NK-92 treated with Interleukin-12 subunit alpha and Interleukin-12 subunit beta, amount 100 ng/mL, for 24 hours (cell line): Measurements from ENCODE around the gene SEPTIN2.
"Not testable (repeated sequence)": the region's sequence is repeated elsewhere in the genome, so short reads cannot be mapped to it uniquely, and the experiment has no call there.

ENCODE experiments used
- DNase-seq: peaks from one replicate; lab custom pipeline; 2025; lab: John Stamatoyannopoulos, UW

SEPTIN2 gene

GRCh38 chr2:241314226-241315092 lies 1.3 kb upstream of the SEPTIN2 start:
- DNase-seq: no peak

GRCh38 chr2:241315093-241315878 lies 439 bp upstream of the SEPTIN2 start, which contains the start of gene HDLBP:
TSS of gene HDLBP (minus strand) at chr2:241315672. CDS start at chr2:241266869, 48,803 bp downstream.
- DNase-seq: peak; percentile 99

DNA sequence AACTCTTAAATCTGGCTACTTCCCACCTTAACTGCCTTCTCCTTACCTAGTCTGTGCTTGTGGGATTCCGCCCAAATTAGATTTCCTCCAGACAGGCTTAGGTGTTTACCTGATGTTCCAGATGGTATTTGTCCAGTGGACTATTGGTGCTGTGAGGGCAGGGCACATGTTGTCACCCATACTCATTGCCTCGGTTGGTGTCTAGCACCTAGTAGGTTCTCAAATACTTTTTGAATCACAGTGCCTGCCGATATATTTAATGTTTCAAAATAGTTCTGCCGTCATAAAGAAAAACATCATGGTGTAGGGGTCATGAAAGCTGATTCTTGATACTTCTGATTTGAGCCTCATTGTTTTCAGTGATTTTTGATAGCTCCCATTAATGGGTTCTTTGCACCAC lies 1.1 kb downstream of the SEPTIN2 start:
- DNase-seq: no peak

- no peak for DNase-seq
Measured at GRCh38 chr2:241317391-241317790, 1.7 kb downstream of the SEPTIN2 start.

DNA sequence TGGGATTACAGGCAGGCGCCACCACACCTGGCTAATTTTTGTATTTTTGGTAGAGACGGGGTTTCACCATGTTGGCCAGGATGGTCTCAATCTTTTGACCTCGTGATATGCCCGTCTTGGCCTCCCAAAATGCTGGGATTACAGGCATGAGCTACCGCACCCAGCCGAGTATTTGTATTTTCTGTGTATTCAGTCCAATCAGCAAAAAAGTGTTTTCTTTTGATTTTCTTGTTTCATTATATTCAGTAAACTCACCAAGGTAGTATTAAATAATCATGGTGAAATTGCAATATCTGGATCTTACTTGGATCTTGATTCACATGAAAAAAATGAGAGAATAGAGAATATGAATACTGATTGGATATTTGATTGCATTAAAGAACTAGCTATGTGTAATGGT lies 3.1 kb downstream of the SEPTIN2 start:
- not testable (repeated sequence) for DNase-seq

GRCh38 chr2:241320394-241320793 lies 4.7 kb downstream of the SEPTIN2 start:
- no peak for DNase-seq

- DNase-seq: no peak
Measured at GRCh38 chr2:241321033-241321432, 5.3 kb downstream of the SEPTIN2 start.

DNA sequence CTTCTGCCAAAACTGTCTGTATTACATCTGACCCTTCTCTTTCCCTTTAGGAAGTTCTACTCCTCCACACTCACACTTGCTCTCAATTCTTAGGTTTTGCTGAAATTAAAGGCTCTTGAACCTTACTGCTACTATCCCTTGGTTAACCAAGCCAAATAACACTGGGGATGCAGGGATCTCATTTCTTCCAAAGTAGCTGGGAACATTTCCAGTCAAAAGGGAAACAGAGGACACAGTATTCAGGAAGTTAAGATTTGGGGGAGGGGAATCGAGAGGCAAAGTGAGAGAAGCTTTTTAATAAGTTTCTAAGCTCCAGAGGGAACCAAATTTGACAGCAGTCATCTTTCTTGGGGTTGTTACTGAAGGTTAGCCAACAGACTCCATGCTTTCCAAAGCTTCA lies 6.2 kb downstream of the SEPTIN2 start:
- no peak for DNase-seq

GRCh38 chr2:241323778-241324177 lies 8.1 kb downstream of the SEPTIN2 start:
- DNase-seq: no peak

- no peak for DNase-seq
Measured at GRCh38 chr2:241324775-241325174, 9.1 kb downstream of the SEPTIN2 start.

DNA sequence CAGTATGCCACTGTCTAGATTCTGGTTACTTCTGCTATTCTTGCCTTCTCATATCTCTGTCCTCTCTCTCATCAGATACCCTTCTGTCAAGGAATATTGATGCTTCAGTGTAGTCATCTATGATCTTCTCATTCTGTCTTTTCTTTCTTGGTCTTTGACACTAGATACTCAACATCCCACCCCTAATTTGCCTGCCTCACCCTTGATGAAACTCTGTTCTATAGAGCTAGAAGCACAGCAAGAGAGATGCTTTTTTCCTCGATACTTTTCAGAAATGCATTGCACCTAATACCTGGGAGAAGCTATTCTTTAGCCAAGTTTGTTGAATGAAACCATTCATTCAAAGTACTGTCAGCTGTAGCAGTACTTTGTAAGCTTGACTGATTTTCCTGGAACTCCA lies 9.5 kb downstream of the SEPTIN2 start:
- DNase-seq: no peak

DNA sequence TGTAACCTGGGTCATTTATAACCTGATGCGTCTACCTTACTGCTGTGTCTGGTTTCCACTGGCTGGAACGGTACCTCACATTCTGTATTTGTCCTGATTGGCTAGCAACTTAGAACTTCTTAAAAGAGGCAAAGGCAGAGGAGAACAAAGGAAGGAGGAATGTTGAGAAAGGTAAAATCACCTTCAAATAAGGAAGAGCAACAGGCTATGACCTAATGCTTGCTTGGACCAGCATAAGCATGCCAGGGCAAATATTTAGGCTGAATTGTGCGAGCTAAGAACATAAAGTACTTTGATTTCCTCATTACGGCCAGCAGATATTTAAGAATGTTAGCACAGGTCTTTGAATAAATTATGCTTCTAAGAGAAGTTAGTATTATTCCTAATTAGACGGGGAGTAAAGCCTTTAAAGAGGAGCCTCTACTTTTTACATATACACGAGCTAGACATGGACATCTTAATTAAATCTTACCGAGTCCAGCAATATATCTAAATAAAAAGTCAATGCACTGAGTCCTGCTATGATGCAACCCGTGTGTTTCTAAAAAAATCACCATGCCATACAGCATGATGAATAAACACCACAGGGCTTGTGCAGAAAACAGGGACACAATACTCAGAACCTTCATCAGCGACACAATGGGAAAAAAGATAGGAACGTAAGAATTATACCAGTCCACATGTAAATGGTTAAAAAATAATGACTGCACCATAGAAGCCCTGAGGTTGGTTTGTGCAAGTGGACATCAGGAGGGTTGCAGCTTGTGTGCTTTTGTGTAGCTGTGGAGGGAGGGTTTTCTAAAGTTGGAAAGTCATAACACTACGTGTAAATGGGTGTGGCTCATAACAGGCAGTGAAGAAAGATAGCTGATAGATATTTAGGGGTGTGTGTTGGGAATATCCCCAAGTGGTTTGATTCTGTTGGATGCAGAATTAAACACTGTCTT lies 14.2 kb downstream of the SEPTIN2 start:
- DNase-seq: no peak

DNA sequence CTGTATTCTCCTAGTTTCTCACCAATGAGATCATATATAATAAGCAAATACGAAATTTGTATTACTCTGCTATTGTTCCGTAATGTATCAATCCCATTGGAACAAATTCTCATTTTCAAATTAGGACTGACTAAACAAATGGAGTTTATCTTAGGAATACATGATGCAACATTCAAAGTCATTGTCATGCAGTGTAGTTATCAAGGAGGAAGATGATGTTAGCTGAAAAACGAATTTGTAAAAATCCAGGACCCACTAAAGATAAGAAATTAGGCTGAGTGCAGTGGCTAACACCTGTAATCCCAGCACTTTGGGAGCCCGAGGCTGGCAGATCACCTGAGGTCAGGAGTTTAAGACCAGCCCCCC lies 14.9 kb downstream of the SEPTIN2 start:
- DNase-seq: no peak

DNA sequence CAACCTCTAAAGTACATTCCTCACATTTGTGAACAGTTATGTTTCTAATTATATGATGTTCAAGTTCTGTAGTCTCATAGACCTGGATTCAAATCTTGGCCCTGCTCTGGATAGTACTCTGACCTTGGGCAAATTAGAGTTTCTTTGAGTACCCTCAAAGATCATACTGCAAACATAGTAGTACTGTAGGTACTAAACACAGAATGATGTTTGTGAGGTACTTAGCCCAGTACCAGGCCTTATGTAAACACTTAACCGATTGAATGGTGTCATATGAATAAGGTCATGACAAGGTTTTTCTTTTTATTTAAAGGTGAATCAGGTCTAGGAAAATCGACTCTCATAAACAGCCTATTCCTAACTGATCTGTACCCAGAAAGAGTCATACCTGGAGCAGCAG lies 19.1 kb downstream of the SEPTIN2 start:
- no peak for DNase-seq

DNA sequence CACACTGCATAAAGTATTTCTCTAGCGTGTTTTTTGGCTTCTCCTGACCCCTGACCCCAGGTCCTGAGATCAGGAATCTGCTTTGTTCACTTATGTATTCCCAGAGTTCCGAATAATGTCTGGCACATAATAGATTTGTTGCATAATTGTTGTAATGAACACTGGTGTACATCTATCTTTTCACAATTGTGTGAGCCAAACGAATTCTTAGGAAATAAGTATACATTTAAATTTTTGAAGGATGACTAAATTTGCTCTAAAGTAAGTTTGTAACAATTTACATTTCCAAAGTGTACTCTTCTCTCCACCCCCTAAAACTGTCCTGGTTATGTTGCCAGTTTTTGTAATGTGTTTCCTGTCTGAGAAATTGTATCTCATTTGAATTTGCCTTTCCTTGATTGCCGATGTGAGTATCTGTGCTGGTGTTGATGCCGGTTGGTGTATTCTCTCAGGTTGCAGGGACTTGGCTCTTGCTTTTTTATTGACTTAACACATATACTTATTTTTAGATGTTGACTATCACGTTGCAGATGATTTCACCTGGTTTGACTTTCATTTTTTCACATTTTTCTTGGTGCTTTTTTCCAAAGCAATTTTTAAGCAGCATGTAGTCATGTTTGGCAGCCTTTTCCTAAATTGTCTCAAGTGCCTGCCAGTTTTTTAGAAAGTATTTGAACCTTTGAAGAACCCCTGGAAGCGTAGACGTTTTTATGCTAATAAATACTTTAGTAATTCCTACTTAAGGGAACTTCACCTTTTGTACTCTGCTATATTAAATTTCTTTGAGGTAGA lies 24.3 kb downstream of the SEPTIN2 start:
- no peak for DNase-seq

GRCh38 chr2:241340631-241341163 lies 25.0 kb downstream of the SEPTIN2 start:
- no peak for DNase-seq

GRCh38 chr2:241344925-241345651 lies 29.4 kb downstream of the SEPTIN2 start:
- DNase-seq: no peak

- no peak for DNase-seq
Measured at GRCh38 chr2:241349941-241350340, 34.2 kb downstream of the SEPTIN2 start.

DNA sequence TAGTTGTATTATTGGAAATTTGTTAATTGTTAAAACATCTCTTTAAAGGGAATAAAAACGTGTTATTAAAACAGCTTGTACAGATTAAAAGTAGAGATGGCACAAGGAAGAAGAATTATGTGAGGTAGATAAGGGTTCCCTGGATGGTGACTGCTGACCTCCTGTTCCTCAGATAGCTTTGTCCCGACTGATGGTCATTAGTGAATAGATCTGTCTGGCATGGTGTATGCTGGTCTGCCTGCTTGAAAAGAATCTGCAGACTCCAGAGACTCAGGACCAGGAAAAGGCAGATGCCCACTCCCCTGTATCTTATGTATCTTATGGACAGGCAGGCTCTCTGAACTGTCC lies 34.8 kb downstream of the SEPTIN2 start:
- DNase-seq: no peak

DNA sequence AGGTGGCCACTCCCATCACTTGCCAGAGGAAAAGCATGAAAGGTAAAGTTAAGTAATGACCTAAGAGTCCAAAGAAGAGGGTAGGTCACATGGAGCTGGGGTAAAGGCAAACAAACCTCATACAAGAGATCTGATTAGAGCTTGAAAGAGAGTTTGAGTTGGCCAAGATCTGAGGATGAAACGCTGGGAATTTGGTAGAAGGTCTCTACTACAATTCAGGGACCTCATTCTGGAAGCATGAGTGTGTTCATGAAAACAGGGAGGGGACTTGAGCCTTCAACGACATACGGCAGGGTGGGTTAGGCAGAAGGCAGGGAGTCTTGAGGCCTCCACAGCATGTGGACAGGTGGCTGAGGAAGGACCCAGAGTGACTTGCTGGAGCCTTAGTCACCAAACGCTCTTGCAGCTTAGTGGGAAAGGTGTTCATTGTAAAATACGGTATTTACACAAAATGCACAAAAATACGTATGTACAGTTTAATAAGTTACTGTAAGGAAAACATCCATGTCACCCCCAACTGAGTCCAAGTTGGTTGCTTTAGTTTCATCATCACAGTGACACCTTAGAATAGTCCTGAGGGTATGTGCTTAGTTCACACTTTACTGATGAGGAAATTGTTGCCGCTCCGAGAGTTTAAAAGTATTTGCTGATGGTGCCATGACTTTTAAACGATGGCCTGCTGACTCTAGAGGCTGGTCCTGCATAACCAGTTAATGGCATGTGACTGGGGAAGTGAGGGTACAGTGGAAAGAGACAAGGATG lies 35.3 kb downstream of the SEPTIN2 start:
- DNase-seq: no peak
